Hematopoietic multipotent progenitor cell treated with erythropoietin and hydrocortisone succinate and interleukin-3 and kit ligand, for 17 days (in vitro differentiated cells): Measurements from ENCODE around the gene TMEM117.
"Not testable (repeated sequence)": the region's sequence is repeated elsewhere in the genome, so short reads cannot be mapped to it uniquely, and the experiment has no call there.

ENCODE experiments used
- DNase-seq: peaks from one replicate; pipeline ENCODE4 v3.0.0-alpha.2; 2015; ENCODE audit warnings: low spot score

Gene TMEM117

GRCh38 chr12:44099486-44099885 is 263.6 kb downstream of the TMEM117 start:
- DNase-seq, result no peak

- no peak for DNase-seq
These were observed 264.4 kb downstream of the TMEM117 start for GRCh38 chr12:44100264-44100663.

GRCh38 chr12:44101475-44101874 is 265.6 kb downstream of the TMEM117 start:
- DNase-seq, result no peak

- no peak for DNase-seq
These were observed 279.0 kb downstream of the TMEM117 start for GRCh38 chr12:44114906-44115305.

- DNase-seq, result no peak
These were observed 281.5 kb downstream of the TMEM117 start for GRCh38 chr12:44117337-44117736.

- DNase-seq, result no peak
These were observed 283.1 kb downstream of the TMEM117 start for GRCh38 chr12:44118946-44119345.

GRCh38 chr12:44126806-44127205 is 290.9 kb downstream of the TMEM117 start:
- DNase-seq, result no peak

GRCh38 chr12:44127966-44128710 is 292.3 kb downstream of the TMEM117 start:
- DNase-seq, result no peak

GRCh38 chr12:44143175-44143574 is 307.3 kb downstream of the TMEM117 start:
- no peak for DNase-seq

- DNase-seq, result no peak
These were observed 313.1 kb downstream of the TMEM117 start for GRCh38 chr12:44148936-44149335.

- no peak for DNase-seq
These were observed 318.2 kb downstream of the TMEM117 start for GRCh38 chr12:44154128-44154527.

GRCh38 chr12:44155358-44155757 is 319.5 kb downstream of the TMEM117 start:
- no peak for DNase-seq

GRCh38 chr12:44157359-44157758 is 321.5 kb downstream of the TMEM117 start:
- no peak for DNase-seq

GRCh38 chr12:44158746-44159145 is 322.9 kb downstream of the TMEM117 start:
- DNase-seq, result no peak

- no peak for DNase-seq
These were observed 323.3 kb downstream of the TMEM117 start for GRCh38 chr12:44159216-44159615.

GRCh38 chr12:44159862-44160261 is 324.0 kb downstream of the TMEM117 start:
- DNase-seq, result no peak

GRCh38 chr12:44162961-44163360 is 327.1 kb downstream of the TMEM117 start:
- no peak for DNase-seq

GRCh38 chr12:44174053-44174452 is 338.2 kb downstream of the TMEM117 start:
- DNase-seq, result no peak

GRCh38 chr12:44184499-44185206 is 348.8 kb downstream of the TMEM117 start:
- no peak for DNase-seq

- no peak for DNase-seq
These were observed 357.4 kb downstream of the TMEM117 start for GRCh38 chr12:44193281-44193680.

- not testable (repeated sequence) for DNase-seq
These were observed 359.8 kb downstream of the TMEM117 start for GRCh38 chr12:44195719-44196118.

GRCh38 chr12:44206045-44206444 is 370.2 kb downstream of the TMEM117 start:
- DNase-seq, result no peak

- DNase-seq, result no peak
These were observed 381.4 kb downstream of the TMEM117 start for GRCh38 chr12:44217146-44217883.
